HPDE6-E6E7 (cell line): ENCODE results near the gene USP34.
"Not testable (repeated sequence)": the region's sequence is repeated elsewhere in the genome, so short reads cannot be mapped to it uniquely, and the experiment has no call there.

Source experiments
- DNase-seq: peaks from one replicate; pipeline ENCODE4 v3.0.0; 2011; ENCODE audit warnings: missing footprints; ENCODE audit errors: extremely low spot score

Gene USP34

DNA sequence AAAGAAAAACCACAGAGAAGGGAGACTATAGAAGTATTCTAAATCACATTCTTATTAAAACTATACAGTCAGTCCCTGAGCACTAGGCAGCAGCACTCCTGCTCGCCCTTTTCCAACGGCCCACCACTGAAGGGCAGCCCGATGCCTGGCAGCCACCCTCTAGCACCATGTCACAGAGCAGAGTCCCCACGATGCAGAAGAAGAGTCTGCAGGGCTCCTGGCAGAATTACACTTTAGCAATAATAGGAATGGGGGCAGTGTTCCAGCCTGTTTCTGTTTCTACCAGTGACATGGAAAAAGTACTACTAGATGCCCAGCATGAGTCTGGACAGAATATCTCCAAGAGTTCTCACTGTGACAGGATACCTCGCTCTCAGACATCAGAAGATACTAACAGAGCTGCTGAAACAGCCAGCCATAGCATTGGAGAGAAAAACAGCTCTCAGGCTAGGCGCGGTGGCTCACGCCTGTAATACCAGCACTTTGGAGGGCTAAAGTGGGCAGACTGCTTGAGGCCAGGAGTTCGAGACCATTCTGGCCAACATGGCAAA lies 221.3 kb downstream of the USP34 start:
- DNase-seq: no peak

- DNase-seq: no peak
Observed at GRCh38 chr2:61247204-61247812, 223.6 kb downstream of the USP34 start.

- DNase-seq: no peak
Observed at GRCh38 chr2:61244694-61245093, 226.2 kb downstream of the USP34 start.

DNA sequence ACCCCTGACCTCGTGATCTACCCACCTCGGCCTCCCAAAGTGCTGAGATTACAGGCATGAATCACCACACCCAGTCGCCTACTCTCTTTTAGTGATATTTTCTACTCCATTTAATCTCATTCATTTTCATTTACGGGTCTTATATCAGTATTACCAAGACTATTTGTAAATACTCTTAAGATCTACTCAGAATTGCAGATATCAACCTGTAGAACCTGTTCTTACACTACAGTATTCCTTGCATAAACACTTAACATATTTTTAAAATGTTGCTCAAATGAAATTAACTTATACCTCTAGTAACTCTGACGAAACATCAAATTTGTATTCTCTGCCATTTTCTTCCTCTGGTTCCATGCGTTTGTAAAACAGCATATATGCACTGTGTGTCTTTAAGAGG lies 229.6 kb downstream of the USP34 start:
- DNase-seq: no peak

DNA sequence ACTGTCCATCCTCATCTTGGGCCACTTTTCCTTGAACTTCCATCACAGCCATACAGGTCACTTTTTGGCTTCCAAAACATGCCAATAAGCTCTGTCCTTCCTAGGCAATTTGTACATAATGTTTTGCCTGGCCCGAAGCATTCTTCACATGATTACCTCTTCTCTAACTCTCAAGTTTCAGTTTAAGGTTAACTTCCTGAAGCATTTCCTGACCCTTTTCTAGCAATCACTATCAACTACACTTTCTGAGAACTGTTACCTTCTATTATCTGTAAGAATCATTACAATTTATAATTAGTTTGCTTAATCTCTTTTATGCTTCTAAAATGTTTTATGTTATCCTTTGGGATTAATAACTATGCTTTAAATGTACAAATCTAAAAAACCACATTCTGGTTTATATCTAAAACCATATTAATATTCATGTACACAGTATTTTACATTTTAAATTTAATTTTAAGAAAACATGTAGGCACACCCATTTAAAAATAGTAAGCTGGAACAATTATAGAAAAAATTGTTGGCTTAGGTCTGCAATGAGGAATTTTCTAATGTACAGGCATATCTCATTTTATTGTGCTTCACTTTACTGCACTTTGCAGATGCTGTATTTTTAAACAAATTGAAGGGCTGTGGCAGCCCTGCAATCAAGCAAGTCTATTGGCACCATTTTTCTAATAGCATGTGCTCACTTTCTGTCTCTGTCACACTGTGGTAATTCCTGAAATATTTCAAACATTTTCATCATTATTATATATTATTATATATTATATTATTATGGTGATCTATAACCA lies 232.5 kb downstream of the USP34 start:
- no peak for DNase-seq

DNA sequence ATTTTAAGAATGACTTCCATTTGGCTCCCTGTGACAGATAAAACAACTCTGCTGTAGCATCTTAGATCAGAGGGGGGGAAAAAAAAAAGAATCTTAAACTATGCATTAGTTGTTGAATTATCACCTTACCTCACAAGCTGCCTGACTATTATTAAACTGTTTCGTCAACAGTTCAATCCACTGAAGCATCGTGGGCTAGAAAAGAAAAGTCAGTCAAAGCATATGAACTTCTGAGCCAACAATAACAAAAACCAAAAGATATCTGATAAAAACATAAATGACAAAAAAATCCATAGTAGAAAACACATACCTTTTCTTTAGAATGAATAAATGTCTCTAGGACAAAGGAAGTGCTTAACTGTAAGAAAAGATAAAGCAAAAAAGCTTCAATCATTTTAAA lies 235.2 kb downstream of the USP34 start:
- no peak for DNase-seq

- no peak for DNase-seq
Observed at GRCh38 chr2:61233581-61233980, 237.3 kb downstream of the USP34 start.

GRCh38 chr2:61229936-61230335 lies 241.0 kb downstream of the USP34 start:
- DNase-seq: no peak

- no peak for DNase-seq
Observed at GRCh38 chr2:61222567-61222966, 248.3 kb downstream of the USP34 start.

DNA sequence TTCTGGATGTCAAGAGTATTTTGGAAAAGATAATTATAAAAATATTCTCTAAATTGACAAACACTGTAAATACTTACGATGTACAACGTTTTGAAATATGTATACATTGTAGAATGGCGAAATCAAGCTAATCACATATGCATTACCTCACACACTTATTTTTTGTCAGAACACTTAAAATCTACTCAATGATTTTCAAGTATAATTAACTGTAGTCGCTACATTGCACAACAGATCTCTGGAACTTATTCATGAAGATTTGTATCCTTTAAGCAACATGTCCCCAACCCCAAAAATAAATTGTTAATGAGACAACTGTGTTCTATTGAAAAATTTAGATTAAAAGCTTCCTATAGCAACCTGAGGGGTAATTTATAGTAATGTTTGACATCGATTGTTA lies 249.1 kb downstream of the USP34 start:
- no peak for DNase-seq

DNA sequence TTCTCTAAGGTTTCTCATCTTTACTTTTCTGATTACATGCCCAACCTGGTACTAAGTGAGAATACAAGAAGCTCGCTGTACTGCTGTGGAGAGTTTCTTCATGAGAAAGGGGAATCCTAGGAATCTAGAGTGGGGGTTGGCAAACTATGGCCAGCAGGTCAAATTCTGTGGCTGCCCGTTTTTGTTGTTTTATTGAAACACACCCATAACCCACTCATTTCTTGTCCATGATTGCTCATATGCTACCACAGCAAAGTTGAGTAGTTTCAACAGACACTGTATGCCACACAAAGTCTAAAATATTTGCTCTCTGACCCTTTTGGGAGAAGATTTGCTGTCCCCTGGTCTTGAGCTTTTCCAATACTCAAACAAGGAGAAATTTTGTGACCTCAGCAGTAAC lies 250.1 kb downstream of the USP34 start:
- DNase-seq: no peak

DNA sequence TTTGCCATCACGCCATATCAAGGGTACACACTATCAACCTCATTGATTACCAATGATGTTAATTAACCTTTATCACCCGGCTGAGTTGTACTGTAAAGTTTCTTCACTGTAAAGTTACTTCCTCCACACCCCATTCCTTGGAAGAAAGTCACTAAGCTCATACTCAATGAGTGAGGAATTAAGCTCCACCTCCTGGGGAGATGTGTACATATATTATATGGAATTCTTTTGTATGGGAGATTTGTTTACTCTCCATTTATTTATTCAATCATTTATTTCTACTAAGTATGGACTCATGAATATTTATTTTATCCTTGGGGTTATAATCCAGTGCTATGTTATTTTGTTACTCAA lies 252.1 kb downstream of the USP34 start:
- peak; percentile 31 for DNase-seq

GRCh38 chr2:61218076-61218816 lies 252.6 kb downstream of the USP34 start:
- no peak for DNase-seq

GRCh38 chr2:61214171-61214570 lies 256.7 kb downstream of the USP34 start:
- no peak for DNase-seq

GRCh38 chr2:61210332-61210981 lies 260.4 kb downstream of the USP34 start:
- DNase-seq: peak; percentile 43

GRCh38 chr2:61205132-61205531 lies 265.8 kb downstream of the USP34 start:
- no peak for DNase-seq

- no peak for DNase-seq
Observed at GRCh38 chr2:61196671-61197070, 274.2 kb downstream of the USP34 start.

GRCh38 chr2:61194646-61195045 lies 276.2 kb downstream of the USP34 start:
- not testable (repeated sequence) for DNase-seq

- no peak for DNase-seq
Observed at GRCh38 chr2:61193670-61194561, 277.0 kb downstream of the USP34 start.

DNA sequence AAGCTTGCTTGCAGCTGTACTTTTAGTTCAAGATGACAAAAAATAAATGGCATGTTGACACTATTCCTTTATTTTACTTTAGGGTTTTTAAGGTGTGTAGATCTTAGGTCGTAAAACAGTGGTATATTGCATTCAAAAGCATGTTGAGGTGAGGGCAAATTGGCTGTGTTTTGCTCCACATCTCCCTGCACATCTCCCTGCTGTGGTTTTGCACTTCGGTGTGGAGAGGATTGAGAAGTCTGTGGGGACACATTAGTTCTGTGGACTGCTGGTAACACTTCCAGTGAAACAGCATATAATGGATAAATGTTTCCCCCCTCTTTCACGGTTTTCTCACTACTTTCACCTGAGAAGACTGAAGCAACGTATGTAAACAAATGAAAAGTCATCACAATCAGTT lies 283.8 kb downstream of the USP34 start:
- no peak for DNase-seq

- DNase-seq: no peak
Observed at GRCh38 chr2:61185231-61185728, 285.6 kb downstream of the USP34 start.
